ENCODE measurements around the gene STOM. TPM values are rescaled to one million over a fixed set of nuclear protein-coding genes. Genes with fewer than 3 reads are reported as not detected.

Gene STOM
- total RNA-seq, 3 donors from 2014 or later (not counting 1 experiment from before 2014, with no cell fraction given), result 185 to 241 (median 189) TPM

GRCh38 chr9:121328876-121329681 lies 41.0 kb downstream of the STOM start:
- Mint-ChIP-seq H3K27ac (no peak overlapping the region), H3K4me3 (no peak overlapping the region), H3K27me3 (ENCODE audit: low read depth in 2 of 2) (no peaks in the 10 kb centered on the region), H3K9me3 (no peaks in the 10 kb centered on the region), H3K4me1 (peaks cover 28 to 38% of the 10 kb centered on the region in 2 donors), H3K36me3 (peaks cover 16% of the 10 kb centered on the region)
- no peak for DNase-seq
- Histone ChIP-seq H3K27me3 (ENCODE audit: control insufficient read depth, insufficient read depth, low read length) (no peaks in the 10 kb centered on the region), H3K36me3 (ENCODE audit: control insufficient read depth, insufficient read depth, low read length) (peaks cover 71% of the 10 kb centered on the region), H3K4me1 (ENCODE audit: control insufficient read depth, insufficient read depth, low read length) (peaks cover 12% of the 10 kb centered on the region), H3K9me3 (ENCODE audit: control insufficient read depth, insufficient read depth, low read length) (no peaks in the 10 kb centered on the region), H3K27ac (ENCODE audit: low read length) (no peak overlapping the region), H3K4me3 (ENCODE audit: low read length) (no peak overlapping the region)
- whole genome bisulfite sequencing (ENCODE audit: insufficient coverage), result 94% methylated on average over 16 of the region's 16 CpGs
- no peak for ATAC-seq
- TF ChIP-seq, protein P1, sequence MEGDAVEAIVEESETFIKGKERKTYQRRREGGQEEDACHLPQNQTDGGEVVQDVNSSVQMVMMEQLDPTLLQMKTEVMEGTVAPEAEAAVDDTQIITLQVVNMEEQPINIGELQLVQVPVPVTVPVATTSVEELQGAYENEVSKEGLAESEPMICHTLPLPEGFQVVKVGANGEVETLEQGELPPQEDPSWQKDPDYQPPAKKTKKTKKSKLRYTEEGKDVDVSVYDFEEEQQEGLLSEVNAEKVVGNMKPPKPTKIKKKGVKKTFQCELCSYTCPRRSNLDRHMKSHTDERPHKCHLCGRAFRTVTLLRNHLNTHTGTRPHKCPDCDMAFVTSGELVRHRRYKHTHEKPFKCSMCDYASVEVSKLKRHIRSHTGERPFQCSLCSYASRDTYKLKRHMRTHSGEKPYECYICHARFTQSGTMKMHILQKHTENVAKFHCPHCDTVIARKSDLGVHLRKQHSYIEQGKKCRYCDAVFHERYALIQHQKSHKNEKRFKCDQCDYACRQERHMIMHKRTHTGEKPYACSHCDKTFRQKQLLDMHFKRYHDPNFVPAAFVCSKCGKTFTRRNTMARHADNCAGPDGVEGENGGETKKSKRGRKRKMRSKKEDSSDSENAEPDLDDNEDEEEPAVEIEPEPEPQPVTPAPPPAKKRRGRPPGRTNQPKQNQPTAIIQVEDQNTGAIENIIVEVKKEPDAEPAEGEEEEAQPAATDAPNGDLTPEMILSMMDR (IDR thresholded peaks at IDR 0.05), result no peak
- intact Hi-C loops (cut with micrococcal nuclease), result no loop called here

DNA sequence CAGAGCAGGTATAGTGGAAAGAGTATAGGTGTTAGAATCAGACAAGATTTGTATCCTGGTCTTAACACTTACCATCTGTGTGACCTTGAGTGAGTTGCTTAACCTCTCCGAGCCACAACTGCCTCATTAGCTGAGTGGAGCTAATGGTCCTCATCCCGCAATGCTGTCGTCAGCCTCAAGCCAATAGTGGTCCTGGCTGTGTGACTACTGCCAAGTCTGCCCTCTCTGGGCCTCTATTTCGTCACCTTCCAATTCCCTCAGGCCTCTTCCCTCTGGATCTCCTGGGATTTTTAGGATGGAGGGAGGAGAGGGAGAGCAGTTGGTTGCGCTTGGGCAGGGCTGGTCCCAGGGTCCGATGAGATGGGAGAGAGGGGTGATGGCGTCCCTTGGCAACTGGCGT lies 41.6 kb downstream of the STOM start:
- Histone ChIP-seq H3K27ac (ENCODE audit: low read length) (no peak overlapping the region), H3K9me3 (ENCODE audit: control insufficient read depth, insufficient read depth, low read length) (no peaks in the 10 kb centered on the region), H3K36me3 (ENCODE audit: control insufficient read depth, insufficient read depth, low read length) (peaks cover 72% of the 10 kb centered on the region), H3K4me1 (ENCODE audit: control insufficient read depth, insufficient read depth, low read length) (peaks cover 12% of the 10 kb centered on the region), H3K27me3 (ENCODE audit: control insufficient read depth, insufficient read depth, low read length) (no peaks in the 10 kb centered on the region), H3K4me3 (ENCODE audit: low read length) (no peak overlapping the region)
- WGBS (ENCODE audit: insufficient coverage), result 89% methylated on average over 7 of the region's 8 CpGs
- TF ChIP-seq, protein P1 (IDR thresholded peaks at IDR 0.05), result no peak
- DNase-seq, result no peak
- ATAC-seq, result no peak
- Mint-ChIP-seq H3K4me1 (peaks cover 22 to 32% of the 10 kb centered on the region in 2 donors), H3K27me3 (ENCODE audit: low read depth in 2 of 2) (no peaks in the 10 kb centered on the region), H3K4me3 (no peak overlapping the region), H3K9me3 (no peaks in the 10 kb centered on the region), H3K36me3 (peaks cover 16% of the 10 kb centered on the region), H3K27ac (no peak overlapping the region)
- intact Hi-C loops (cut with micrococcal nuclease), result no loop called here

DNA sequence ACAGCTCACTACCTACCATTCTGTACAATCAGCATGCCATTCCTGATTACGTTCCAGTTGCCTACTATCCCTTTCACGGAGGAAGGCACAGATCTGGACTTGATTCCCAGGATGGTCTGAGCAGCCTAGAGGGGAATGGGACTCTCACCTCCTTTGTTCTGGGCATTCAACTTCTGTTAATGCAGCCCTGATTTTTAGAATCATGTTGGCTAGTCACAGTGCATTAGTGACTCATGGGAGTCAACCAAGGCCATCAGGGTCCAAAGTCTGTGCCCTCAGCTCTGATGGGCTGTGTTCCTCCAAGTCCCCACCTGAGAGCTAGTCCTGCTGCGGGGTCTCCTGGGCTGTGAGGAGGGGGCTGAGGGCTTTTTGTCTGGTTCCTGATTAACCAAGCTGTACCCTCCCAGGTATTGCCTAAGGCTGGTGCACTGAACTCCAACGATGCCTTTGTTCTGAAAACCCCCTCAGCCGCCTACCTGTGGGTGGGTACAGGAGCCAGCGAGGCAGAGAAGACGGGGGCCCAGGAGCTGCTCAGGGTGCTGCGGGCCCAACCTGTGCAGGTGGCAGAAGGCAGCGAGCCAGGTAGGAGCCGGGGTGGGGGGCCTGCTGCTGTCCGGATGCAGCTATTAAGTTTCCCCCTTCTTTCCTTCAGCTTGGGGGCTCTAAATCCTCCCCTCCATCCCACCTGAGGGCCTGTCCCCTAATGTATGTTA lies 43.0 kb downstream of the STOM start:
- Mint-ChIP-seq H3K4me1 (peaks cover 27 to 37% of the 10 kb centered on the region in 2 donors), H3K36me3 (peaks cover 16% of the 10 kb centered on the region), H3K27me3 (ENCODE audit: low read depth in 2 of 2) (no peaks in the 10 kb centered on the region), H3K4me3 (no peak overlapping the region), H3K27ac (no peak overlapping the region), H3K9me3 (no peaks in the 10 kb centered on the region)
- intact Hi-C loops (cut with micrococcal nuclease), result no loop called here
- ATAC-seq (no peak), DNase-seq (no peak)
- peaks cover 12% of the 10 kb centered on the region for H3K4me1 ChIP-seq (ENCODE audit: control insufficient read depth, insufficient read depth, low read length)
- H3K4me3 ChIP-seq (ENCODE audit: low read length), result no peak overlapping the region
- H3K9me3 ChIP-seq (ENCODE audit: control insufficient read depth, insufficient read depth, low read length), result no peaks in the 10 kb centered on the region
- TF ChIP-seq, protein P1 (IDR thresholded peaks at IDR 0.05), result no peak
- H3K36me3 ChIP-seq (ENCODE audit: control insufficient read depth, insufficient read depth, low read length), result peaks cover 70% of the 10 kb centered on the region
- WGBS (ENCODE audit: insufficient coverage), result 98% methylated on average over 11 of the region's 11 CpGs
- H3K27ac ChIP-seq (ENCODE audit: low read length), result no peak overlapping the region
- H3K27me3 ChIP-seq (ENCODE audit: control insufficient read depth, insufficient read depth, low read length), result no peaks in the 10 kb centered on the region

Measured in natural killer cell (primary cell).